Measurements from ENCODE around the gene APOL3. TPM values are rescaled to one million over a fixed set of nuclear protein-coding genes. Genes with fewer than 3 reads are reported as not detected.
A peak's percentile ranks its signal among the peaks of the same experiment; 100 is the strongest.
"Not testable (repeated sequence)": the region's sequence is repeated elsewhere in the genome, so short reads cannot be mapped to it uniquely, and the experiment has no call there.

Gene APOL3
- total RNA-seq, 4 donors from 2014 or later = 14.8 to 98.2 (median 16.5) TPM

DNA sequence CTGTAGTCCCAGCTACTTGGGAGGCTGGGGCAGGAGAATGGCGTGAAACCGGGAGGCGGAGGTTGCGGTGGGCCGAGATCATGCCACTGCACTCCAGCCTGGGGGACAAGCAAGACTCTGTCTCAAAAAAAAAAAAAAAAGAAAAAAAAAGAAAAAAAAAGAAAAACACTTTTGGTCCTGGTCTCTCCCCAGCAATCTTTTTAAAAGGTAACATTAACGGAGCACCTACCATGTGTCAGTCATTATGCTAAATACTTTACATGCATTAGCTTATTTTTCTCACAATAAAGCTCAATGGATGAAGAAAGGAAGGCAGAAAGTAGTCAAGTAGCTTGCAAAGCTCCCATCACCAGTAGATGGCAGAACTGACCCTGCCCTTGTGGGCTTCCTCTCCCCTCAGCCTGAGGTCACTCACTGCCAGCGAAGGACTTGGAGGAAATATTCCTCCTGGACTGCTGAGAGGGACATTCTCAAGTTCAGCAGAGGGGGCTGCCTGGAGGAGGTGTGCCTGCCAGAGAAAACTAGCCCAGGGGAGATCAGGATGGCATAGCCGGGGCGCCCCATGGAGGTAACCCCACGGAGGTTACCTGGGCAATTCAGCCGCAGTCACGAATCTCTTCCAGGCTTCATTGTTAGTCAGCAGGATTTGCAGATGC is 15.5 kb downstream of the APOL3 start:
- TF ChIP-seq POLR2A (IDR thresholded peaks at IDR 0.05) = no peak
- TF ChIP-seq, protein P1, sequence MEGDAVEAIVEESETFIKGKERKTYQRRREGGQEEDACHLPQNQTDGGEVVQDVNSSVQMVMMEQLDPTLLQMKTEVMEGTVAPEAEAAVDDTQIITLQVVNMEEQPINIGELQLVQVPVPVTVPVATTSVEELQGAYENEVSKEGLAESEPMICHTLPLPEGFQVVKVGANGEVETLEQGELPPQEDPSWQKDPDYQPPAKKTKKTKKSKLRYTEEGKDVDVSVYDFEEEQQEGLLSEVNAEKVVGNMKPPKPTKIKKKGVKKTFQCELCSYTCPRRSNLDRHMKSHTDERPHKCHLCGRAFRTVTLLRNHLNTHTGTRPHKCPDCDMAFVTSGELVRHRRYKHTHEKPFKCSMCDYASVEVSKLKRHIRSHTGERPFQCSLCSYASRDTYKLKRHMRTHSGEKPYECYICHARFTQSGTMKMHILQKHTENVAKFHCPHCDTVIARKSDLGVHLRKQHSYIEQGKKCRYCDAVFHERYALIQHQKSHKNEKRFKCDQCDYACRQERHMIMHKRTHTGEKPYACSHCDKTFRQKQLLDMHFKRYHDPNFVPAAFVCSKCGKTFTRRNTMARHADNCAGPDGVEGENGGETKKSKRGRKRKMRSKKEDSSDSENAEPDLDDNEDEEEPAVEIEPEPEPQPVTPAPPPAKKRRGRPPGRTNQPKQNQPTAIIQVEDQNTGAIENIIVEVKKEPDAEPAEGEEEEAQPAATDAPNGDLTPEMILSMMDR (IDR thresholded peaks at IDR 0.05) = peak; percentile 11 to 79 (median 64)
- H3K27me3 ChIP-seq = no peaks in the 10 kb centered on the region
- no peaks in the 10 kb centered on the region for H3K4me1 ChIP-seq
- peaks cover 0 to 37% (median 0%) of the 10 kb centered on the region in 3 donors for H3K36me3 ChIP-seq
- no peaks in the 10 kb centered on the region for H3K9me3 ChIP-seq
- H3K27ac ChIP-seq = peak overlapping the region in 1 of 4 donors; percentile 25
- peak in 1 of 3 donors; percentile 74 for DNase-seq
- H3K4me3 ChIP-seq = no peak overlapping the region

DNA sequence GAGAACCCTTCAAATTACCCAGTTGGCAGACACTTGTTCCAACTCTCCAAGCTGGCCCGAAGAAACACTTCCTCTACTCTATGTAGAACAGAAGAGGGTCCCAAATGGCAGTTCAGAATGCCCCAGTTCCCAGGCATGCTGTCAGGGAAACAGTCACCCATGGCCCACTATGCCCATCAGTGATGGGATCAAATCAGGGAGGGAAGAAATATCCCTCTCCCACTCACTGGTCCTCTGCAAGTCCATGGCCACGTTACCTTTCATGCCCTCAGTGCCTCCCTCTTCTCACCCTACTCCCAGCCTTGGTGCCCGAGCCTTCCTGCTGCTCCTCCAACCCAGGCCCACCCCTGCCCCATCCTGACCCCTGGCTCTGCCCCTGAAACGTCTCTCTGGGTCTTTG is 16.6 kb downstream of the APOL3 start:
- H3K4me1 ChIP-seq = no peaks in the 10 kb centered on the region
- peaks cover 0 to 34% (median 0%) of the 10 kb centered on the region in 3 donors for H3K36me3 ChIP-seq
- no peak overlapping the region for H3K4me3 ChIP-seq
- no peaks in the 10 kb centered on the region for H3K9me3 ChIP-seq
- H3K27me3 ChIP-seq = no peaks in the 10 kb centered on the region
- DNase-seq = peak in 1 of 3 donors; percentile 25
- TF ChIP-seq, protein P1 (IDR thresholded peaks at IDR 0.05) = no peak
- no peak for TF ChIP-seq POLR2A (IDR thresholded peaks at IDR 0.05)
- peak overlapping the region in 2 of 4 donors; percentile 72 to 91 for H3K27ac ChIP-seq

DNA sequence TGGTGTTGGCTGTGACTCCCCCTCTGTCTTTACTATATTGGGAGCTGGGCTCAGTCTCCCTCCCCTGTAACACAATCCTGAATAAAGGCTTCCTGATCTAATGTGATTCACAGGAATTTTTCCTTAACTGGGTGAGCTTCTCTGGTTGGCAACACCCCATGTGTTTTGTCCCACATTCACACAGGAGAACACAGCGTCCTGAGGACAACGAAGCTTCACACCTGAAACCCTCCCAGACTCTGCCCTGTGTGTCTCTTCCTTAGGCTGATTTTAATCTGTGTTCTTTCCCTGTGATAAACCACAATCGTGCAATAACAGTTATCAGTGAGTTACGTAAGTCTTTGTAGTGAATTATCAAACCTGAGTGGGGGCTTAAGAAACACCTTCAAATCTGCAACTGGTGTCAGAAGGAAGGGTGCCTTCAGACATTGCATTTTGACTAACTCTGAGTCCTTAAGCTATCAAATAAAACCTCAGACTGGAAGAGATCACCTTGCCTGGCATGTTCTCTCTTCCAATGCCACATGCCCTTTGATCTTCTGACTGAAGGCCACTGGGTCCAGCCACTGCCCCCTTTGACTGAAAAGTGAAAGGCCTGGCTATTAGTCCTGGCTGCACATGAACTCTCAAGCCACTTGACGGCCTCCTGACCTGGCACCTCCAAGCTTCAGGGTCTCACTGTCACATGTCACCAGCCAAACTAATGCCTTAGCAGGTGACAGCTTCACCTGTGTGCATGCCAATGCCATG is 17.3 kb downstream of the APOL3 start:
- no peak overlapping the region for H3K4me3 ChIP-seq
- peaks cover 0 to 27% (median 0%) of the 10 kb centered on the region in 3 donors for H3K36me3 ChIP-seq
- no peaks in the 10 kb centered on the region for H3K27me3 ChIP-seq
- TF ChIP-seq, protein P1 (IDR thresholded peaks at IDR 0.05) = peak in 1 of 6 experiments; percentile 10
- no peak for TF ChIP-seq POLR2A (IDR thresholded peaks at IDR 0.05)
- no peaks in the 10 kb centered on the region for H3K4me1 ChIP-seq
- H3K9me3 ChIP-seq = no peaks in the 10 kb centered on the region
- peak overlapping the region in 2 of 4 donors; percentile 72 to 91 for H3K27ac ChIP-seq
- DNase-seq = peak in 2 of 3 donors; percentile 61 to 67

DNA sequence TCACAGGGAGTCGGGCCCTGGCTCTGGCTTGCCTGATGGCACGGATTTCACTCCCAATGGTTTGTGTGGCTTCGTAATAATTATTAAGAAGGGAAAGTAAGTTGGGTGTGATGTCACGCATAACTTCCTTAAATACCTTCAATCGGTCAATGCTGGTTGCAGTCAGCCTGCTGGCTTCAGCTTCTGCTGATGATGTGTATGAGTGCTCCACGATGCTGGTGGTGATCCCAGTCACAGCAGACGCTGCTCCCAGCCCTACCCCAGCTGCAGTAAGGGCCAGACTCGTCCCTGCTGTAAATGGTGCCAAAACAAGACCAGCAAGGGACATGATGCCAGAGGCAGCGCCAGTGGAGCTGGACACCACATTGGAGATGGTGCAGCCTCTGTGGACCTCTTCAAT is 19.1 kb downstream of the APOL3 start:
- H3K27ac ChIP-seq = no peak overlapping the region
- peaks cover 0 to 25% (median 0%) of the 10 kb centered on the region in 3 donors for H3K36me3 ChIP-seq
- TF ChIP-seq, protein P1 (IDR thresholded peaks at IDR 0.05) = no peak

DNA sequence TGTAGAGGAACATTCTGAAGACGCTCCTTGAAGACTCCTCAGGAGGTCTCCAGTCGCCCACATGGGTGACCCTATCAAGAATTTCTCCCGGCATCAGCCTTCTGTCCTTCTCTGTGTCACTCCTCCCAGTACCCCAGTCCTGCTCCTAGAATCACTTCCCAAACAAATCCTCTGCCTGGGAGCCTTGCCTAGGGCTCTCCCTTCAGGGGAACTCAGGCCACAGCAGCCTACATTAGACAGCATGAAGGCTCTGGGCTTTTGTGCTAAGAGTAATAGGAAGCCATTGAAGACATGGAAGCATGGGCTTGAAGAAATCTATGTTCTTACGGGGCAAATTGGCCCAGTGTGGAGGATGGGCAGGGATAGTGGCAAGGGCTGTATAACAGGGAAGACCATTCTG is 21.8 kb downstream of the APOL3 start:
- not testable (repeated sequence) for H3K27ac ChIP-seq, H3K4me3 ChIP-seq, H3K4me1 ChIP-seq, H3K9me3 ChIP-seq, H3K27me3 ChIP-seq, DNase-seq
- H3K36me3 ChIP-seq = peaks cover 0 to 16% (median 0%) of the 10 kb centered on the region in 3 donors

More for the DNA sequence above, 19.1 kb downstream of the APOL3 start:
- no peaks in the 10 kb centered on the region for H3K9me3 ChIP-seq
- no peak overlapping the region for H3K4me3 ChIP-seq
- no peaks in the 10 kb centered on the region for H3K4me1 ChIP-seq
- no peak for DNase-seq
- no peaks in the 10 kb centered on the region for H3K27me3 ChIP-seq

DNA sequence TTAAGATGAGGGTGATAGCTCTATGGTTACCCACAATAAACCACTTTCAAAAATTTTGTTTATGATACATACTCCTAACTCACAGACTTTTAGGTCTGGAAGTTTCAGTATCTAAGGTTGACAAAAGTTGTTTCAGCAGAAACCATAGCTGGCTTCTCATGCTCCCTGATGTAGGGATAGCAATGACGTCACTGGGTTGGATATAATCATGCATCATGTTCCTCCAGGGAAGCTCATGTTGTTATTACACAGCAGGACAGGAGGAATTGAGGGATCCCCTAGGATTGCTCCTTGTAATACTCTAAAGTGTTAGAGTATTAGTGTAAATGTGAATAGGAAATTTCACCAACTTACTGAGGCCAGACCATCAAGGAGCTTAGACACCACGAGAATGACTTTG is 23.6 kb downstream of the APOL3 start:
- Histone ChIP-seq H3K36me3 (peaks cover 0 to 9% (median 0%) of the 10 kb centered on the region in 3 donors), H3K27me3 (no peaks in the 10 kb centered on the region), H3K4me1 (no peaks in the 10 kb centered on the region), H3K9me3 (no peaks in the 10 kb centered on the region), H3K27ac (peak overlapping the region in 2 of 4 donors; percentile 17 to 64), H3K4me3 (no peak overlapping the region)
- no peak for DNase-seq
- TF ChIP-seq POLR2A (IDR thresholded peaks at IDR 0.05) = no peak
- TF ChIP-seq, protein P1 (IDR thresholded peaks at IDR 0.05) = no peak

All from Peyer's patch (tissue), 4 donors.